Left hindlimb (tissue), 1 donor: Measurements from ENCODE around the gene SUN2.
A peak's percentile ranks its signal among the peaks of the same experiment; 100 is the strongest.

ENCODE experiments used
- DNase-seq: peaks from one replicate; pipeline ENCODE4 v3.0.0-alpha.2; 2018

SUN2 gene

GRCh38 chr22:38715852-38716251 is 39.9 kb downstream of the SUN2 start:
- DNase-seq: no peak

GRCh38 chr22:38715176-38715764 is 40.5 kb downstream of the SUN2 start:
- DNase-seq: no peak

GRCh38 chr22:38713921-38714320 is 41.9 kb downstream of the SUN2 start:
- no peak for DNase-seq

- no peak for DNase-seq
These were observed 43.2 kb downstream of the SUN2 start for GRCh38 chr22:38712486-38713207.

- no peak for DNase-seq
These were observed 44.9 kb downstream of the SUN2 start for GRCh38 chr22:38710866-38711265.

- DNase-seq: no peak
These were observed 45.4 kb downstream of the SUN2 start for GRCh38 chr22:38710351-38710750.

GRCh38 chr22:38709306-38709705 is 46.5 kb downstream of the SUN2 start:
- DNase-seq: no peak

GRCh38 chr22:38707984-38708383 is 47.8 kb downstream of the SUN2 start:
- no peak for DNase-seq

- no peak for DNase-seq
These were observed 48.5 kb downstream of the SUN2 start for GRCh38 chr22:38707346-38707745.

GRCh38 chr22:38706901-38707195 is 49.0 kb downstream of the SUN2 start:
- no peak for DNase-seq

GRCh38 chr22:38706101-38706900 is 49.5 kb downstream of the SUN2 start:
- DNase-seq: peak; percentile 70

- DNase-seq: peak; percentile 99
These were observed 50.3 kb downstream of the SUN2 start, which contains the start of gene GTPBP1 for GRCh38 chr22:38705235-38706100. GTPBP1 (plus strand) TSS chr22:38705944; CDS start chr22:38705956, 12 bp downstream.

- DNase-seq: no peak
These were observed 51.1 kb downstream of the SUN2 start for GRCh38 chr22:38704654-38705234.

GRCh38 chr22:38700789-38701628 is 54.8 kb downstream of the SUN2 start, which contains the start of gene JOSD1:
JOSD1 (minus strand) TSS chr22:38700943; CDS start chr22:38699987, 956 bp downstream.
- DNase-seq: peak; percentile 94

- no peak for DNase-seq
These were observed 55.5 kb downstream of the SUN2 start for GRCh38 chr22:38700270-38700788.

- no peak for DNase-seq
These were observed 56.0 kb downstream of the SUN2 start for GRCh38 chr22:38699784-38700183.

GRCh38 chr22:38699143-38699542 is 56.7 kb downstream of the SUN2 start:
- DNase-seq: no peak

GRCh38 chr22:38698407-38699094 is 57.2 kb downstream of the SUN2 start:
- no peak for DNase-seq

GRCh38 chr22:38697425-38698089 is 58.2 kb downstream of the SUN2 start:
- DNase-seq: no peak
